Measurements from ENCODE around the gene AP5M1. TPM values are rescaled to one million over a fixed set of nuclear protein-coding genes. Genes with fewer than 3 reads are reported as not detected.

The AP5M1 gene
- total and polyA plus RNA-seq, 2 of the 13 experiments (the other 11 are each of a cell fraction or from before 2014, with no cell fraction given): 14.8 to 35.0 TPM

DNA sequence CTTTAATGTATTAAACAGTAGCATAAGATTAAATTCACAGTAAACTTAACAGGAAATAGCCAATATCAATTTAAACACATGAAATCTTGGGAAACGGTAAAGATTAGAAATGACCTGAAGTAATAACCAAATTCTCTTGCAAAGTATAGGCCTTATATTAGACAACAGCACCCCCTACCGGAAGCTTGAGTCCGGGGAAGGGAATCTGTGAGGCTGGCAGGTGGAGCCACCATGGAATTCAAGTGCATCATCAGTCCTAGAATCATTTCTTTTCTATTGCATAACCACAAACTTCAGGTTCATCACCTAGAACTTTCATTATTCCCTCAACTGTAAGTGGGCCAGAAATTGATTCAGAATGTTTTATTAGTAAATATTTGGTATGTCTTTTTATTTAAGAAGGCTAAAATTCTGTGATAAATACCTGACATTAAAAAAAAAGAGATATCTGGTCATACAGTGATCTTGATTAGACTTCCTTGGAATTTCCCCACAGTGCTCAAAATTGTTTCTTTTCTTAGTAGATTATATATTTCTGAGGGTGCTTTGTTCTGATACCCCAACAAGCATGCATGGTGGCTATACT, 48.6 kb downstream of the AP5M1 start:
- no peak overlapping the region for H3K27ac ChIP-seq (ENCODE audit: extremely low read length, insufficient read depth, low read length)
- FAIRE-seq: no peak
- intact Hi-C loops (cut with micrococcal nuclease; ENCODE audit: unreplicated experiment): loop anchor here (1.0 to 5.0 kb wide), 3 partner anchors 61 to 826 kb away; no protein-coding TSS in a partner anchor
- H4K20me1 ChIP-seq (ENCODE audit: insufficient read depth, low read length): no peaks in the 10 kb centered on the region
- TF ChIP-seq CEBPG (CRISPR knock-in tag; IDR thresholded peaks at IDR 0.05) (peak; percentile 12; the same call in 1 of the 2 replicates), SMAD3 (CRISPR knock-in tag; IDR thresholded peaks at IDR 0.05) (0 out of 2 replicates have a peak, but pooled peaks have one; percentile 30), RAD21 (CRISPR knock-in tag; IDR thresholded peaks at IDR 0.05) (0 out of 2 replicates have a peak, but pooled peaks have one; percentile 54), SMC3 (IDR thresholded peaks at IDR 0.05; ENCODE audit: low read length) (peak; percentile 82), STAG1 (CRISPR knock-in tag; IDR thresholded peaks at IDR 0.05) (peak; percentile 78), BRCA1 (CRISPR knock-in tag; IDR thresholded peaks at IDR 0.05) (no peak)
- TF ChIP-seq, protein P1, sequence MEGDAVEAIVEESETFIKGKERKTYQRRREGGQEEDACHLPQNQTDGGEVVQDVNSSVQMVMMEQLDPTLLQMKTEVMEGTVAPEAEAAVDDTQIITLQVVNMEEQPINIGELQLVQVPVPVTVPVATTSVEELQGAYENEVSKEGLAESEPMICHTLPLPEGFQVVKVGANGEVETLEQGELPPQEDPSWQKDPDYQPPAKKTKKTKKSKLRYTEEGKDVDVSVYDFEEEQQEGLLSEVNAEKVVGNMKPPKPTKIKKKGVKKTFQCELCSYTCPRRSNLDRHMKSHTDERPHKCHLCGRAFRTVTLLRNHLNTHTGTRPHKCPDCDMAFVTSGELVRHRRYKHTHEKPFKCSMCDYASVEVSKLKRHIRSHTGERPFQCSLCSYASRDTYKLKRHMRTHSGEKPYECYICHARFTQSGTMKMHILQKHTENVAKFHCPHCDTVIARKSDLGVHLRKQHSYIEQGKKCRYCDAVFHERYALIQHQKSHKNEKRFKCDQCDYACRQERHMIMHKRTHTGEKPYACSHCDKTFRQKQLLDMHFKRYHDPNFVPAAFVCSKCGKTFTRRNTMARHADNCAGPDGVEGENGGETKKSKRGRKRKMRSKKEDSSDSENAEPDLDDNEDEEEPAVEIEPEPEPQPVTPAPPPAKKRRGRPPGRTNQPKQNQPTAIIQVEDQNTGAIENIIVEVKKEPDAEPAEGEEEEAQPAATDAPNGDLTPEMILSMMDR (CRISPR knock-in tag; IDR thresholded peaks at IDR 0.05): peak; percentile 80
- TF ChIP-seq, protein P2, sequence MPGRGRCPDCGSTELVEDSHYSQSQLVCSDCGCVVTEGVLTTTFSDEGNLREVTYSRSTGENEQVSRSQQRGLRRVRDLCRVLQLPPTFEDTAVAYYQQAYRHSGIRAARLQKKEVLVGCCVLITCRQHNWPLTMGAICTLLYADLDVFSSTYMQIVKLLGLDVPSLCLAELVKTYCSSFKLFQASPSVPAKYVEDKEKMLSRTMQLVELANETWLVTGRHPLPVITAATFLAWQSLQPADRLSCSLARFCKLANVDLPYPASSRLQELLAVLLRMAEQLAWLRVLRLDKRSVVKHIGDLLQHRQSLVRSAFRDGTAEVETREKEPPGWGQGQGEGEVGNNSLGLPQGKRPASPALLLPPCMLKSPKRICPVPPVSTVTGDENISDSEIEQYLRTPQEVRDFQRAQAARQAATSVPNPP (CRISPR knock-in tag; IDR thresholded peaks at IDR 0.05): no peak
- TF ChIP-seq, protein P3, sequence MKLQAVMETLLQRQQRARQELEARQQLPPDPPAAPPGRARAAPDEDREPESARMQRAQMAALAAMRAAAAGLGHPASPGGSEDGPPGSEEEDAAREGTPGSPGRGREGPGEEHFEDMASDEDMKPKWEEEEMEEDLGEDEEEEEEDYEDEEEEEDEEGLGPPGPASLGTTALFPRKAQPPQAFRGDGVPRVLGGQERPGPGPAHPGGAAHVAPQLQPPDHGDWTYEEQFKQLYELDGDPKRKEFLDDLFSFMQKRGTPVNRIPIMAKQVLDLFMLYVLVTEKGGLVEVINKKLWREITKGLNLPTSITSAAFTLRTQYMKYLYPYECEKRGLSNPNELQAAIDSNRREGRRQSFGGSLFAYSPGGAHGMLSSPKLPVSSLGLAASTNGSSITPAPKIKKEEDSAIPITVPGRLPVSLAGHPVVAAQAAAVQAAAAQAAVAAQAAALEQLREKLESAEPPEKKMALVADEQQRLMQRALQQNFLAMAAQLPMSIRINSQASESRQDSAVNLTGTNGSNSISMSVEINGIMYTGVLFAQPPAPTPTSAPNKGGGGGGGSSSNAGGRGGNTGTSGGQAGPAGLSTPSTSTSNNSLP (IDR thresholded peaks at IDR 0.05; ENCODE audit: low read depth, low read length): peak; percentile 27; the same call in 1 of the 2 replicates
- no peaks in the 10 kb centered on the region for H3K79me2 ChIP-seq (ENCODE audit: insufficient read depth, low read length)
- ChIA-PET CTCF (ENCODE audit: low intra/inter-chr PET ratio, low total read pairs) (interaction anchor here (1.2 to 3.1 kb wide), 3 partner anchors 62 to 826 kb away, joined by 4 to 14 read pairs (median 6); no protein-coding TSS in a partner anchor), POLR2A (no interaction called here)
- peak; percentile 76 for DNase-seq (ENCODE audit: low spot score)
- H3K27me3 ChIP-seq (ENCODE audit: control insufficient read depth in 1 of 2, insufficient read depth in 2 of 2, low read length in 2 of 2): peaks cover 3 to 13% of the 10 kb centered on the region in 2 experiments; a peak in 2 of 5 replicates
- ATAC-seq: peak; percentile 74; the same call in 2 of the 3 replicates
- WGBS (ENCODE audit: low lambda C conversion rate): 2% methylated on average over 3 of the region's 3 CpGs
- no peak overlapping the region for H3K4me2 ChIP-seq (ENCODE audit: low read depth, low read length)
- BruUV-seq (replicated peaks): no TSS peak
- H2AFZ ChIP-seq (ENCODE audit: low read length): no peak overlapping the region
- no peaks in the 10 kb centered on the region for H3K9me3 ChIP-seq (ENCODE audit: low read length)
- H3K4me1 ChIP-seq (ENCODE audit: insufficient read depth, low read length): no peaks in the 10 kb centered on the region
- H3K9ac ChIP-seq (ENCODE audit: insufficient read depth, low read depth, low read length): no peak overlapping the region
- in situ Hi-C loops (cut with HindIII; ENCODE audit: extremely low pct_ligation_motif_present, low pct_unique_long_range_greater_than_20kb): loop anchor here (5.0 kb wide), 1 partner anchor 825 kb away; no protein-coding TSS in a partner anchor
- no peak overlapping the region for H3K4me3 ChIP-seq (replicated peaks in 1 of 3; ENCODE audit: insufficient read depth in 1 of 3, low read depth in 2 of 3, low read length in 3 of 3)
- no peaks in the 10 kb centered on the region for H3K36me3 ChIP-seq (replicated peaks in 1 of 2; ENCODE audit: control insufficient read depth in 1 of 2, insufficient read depth in 2 of 2, low read length in 2 of 2)
